Activated CD4-positive, CD25-positive, alpha-beta regulatory T cell treated with anti-CD3 and anti-CD28 coated beads, Interleukin-2, amount 50 U/mL, for 16 hours (primary cell): Measurements from ENCODE around the gene LCN1.
"Not testable (repeated sequence)": the region's sequence is repeated elsewhere in the genome, so short reads cannot be mapped to it uniquely, and the experiment has no call there.

ENCODE experiments used
- DNase-seq: peaks from one replicate; pipeline ENCODE4 v3.0.0-alpha.2; 2020; ENCODE audit warnings: low read depth, low spot score

Gene LCN1

GRCh38 chr9:135504262-135505243 lies 16.7 kb upstream of the LCN1 start:
- no peak for DNase-seq

- no peak for DNase-seq
These were observed 15.6 kb upstream of the LCN1 start for GRCh38 chr9:135505406-135506187.

- DNase-seq = no peak
These were observed 14.7 kb upstream of the LCN1 start for GRCh38 chr9:135506327-135507103.

GRCh38 chr9:135507104-135508035 lies 13.9 kb upstream of the LCN1 start:
- no peak for DNase-seq

GRCh38 chr9:135508211-135508820 lies 12.9 kb upstream of the LCN1 start:
- DNase-seq = no peak

- no peak for DNase-seq
These were observed 11.8 kb upstream of the LCN1 start for GRCh38 chr9:135509458-135509857.

- DNase-seq = no peak
These were observed 9.0 kb upstream of the LCN1 start for GRCh38 chr9:135512241-135512603.

GRCh38 chr9:135512904-135513303 lies 8.3 kb upstream of the LCN1 start:
- DNase-seq = no peak

- no peak for DNase-seq
These were observed 7.8 kb upstream of the LCN1 start for GRCh38 chr9:135513351-135513846.

- not testable (repeated sequence) for DNase-seq
These were observed 7.3 kb upstream of the LCN1 start for GRCh38 chr9:135513906-135514305.

GRCh38 chr9:135514342-135515082 lies 6.7 kb upstream of the LCN1 start:
- no peak for DNase-seq

GRCh38 chr9:135515083-135515951 lies 5.9 kb upstream of the LCN1 start:
- DNase-seq = no peak

GRCh38 chr9:135516132-135516860 lies 4.9 kb upstream of the LCN1 start:
- DNase-seq = no peak

- DNase-seq = no peak
These were observed 3.8 kb upstream of the LCN1 start for GRCh38 chr9:135517407-135517822.

- no peak for DNase-seq
These were observed 1.9 kb upstream of the LCN1 start for GRCh38 chr9:135519179-135519971.

- no peak for DNase-seq
These were observed 412 bp downstream of the LCN1 start for GRCh38 chr9:135521608-135522095.
